ENCODE results near the gene EIF2B5. TPM values are rescaled to one million over a fixed set of nuclear protein-coding genes. Genes with fewer than 3 reads are reported as not detected.

EIF2B5 gene
- total and polyA plus RNA-seq, 2 of the 13 experiments (the other 11 are each of a cell fraction or from before 2014, with no cell fraction given), result 38.4 to 60.2 TPM

- TF ChIP-seq, protein P1, sequence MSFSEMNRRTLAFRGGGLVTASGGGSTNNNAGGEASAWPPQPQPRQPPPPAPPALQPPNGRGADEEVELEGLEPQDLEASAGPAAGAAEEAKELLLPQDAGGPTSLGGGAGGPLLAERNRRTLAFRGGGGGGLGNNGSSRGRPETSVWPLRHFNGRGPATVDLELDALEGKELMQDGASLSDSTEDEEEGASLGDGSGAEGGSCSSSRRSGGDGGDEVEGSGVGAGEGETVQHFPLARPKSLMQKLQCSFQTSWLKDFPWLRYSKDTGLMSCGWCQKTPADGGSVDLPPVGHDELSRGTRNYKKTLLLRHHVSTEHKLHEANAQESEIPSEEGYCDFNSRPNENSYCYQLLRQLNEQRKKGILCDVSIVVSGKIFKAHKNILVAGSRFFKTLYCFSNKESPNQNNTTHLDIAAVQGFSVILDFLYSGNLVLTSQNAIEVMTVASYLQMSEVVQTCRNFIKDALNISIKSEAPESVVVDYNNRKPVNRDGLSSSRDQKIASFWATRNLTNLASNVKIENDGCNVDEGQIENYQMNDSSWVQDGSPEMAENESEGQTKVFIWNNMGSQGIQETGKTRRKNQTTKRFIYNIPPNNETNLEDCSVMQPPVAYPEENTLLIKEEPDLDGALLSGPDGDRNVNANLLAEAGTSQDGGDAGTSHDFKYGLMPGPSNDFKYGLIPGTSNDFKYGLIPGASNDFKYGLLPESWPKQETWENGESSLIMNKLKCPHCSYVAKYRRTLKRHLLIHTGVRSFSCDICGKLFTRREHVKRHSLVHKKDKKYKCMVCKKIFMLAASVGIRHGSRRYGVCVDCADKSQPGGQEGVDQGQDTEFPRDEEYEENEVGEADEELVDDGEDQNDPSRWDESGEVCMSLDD (CRISPR knock-in tag; IDR thresholded peaks at IDR 0.05; ENCODE audit: borderline replicate concordance), result no peak
- TF ChIP-seq MBD4 (IDR thresholded peaks at IDR 0.05; ENCODE audit: borderline replicate concordance, low read length) (no peak), ZXDC (CRISPR knock-in tag; IDR thresholded peaks at IDR 0.05) (no peak), AGO1 (IDR thresholded peaks at IDR 0.05; ENCODE audit: low read depth, low read length, poor library complexity, severe bottlenecking) (peak; percentile 95), ZNF746 (CRISPR knock-in tag; IDR thresholded peaks at IDR 0.05) (no peak), ZNF773 (CRISPR knock-in tag; IDR thresholded peaks at IDR 0.05; ENCODE audit: borderline replicate concordance) (no peak), ZNF121 (CRISPR knock-in tag; IDR thresholded peaks at IDR 0.05) (no peak), PCBP2 (optimal IDR thresholded peaks at IDR 0.05; ENCODE audit: low read depth, low read length, poor library complexity, severe bottlenecking) (no peak), NONO (IDR thresholded peaks at IDR 0.05) (no peak), NONO (CRISPR knock-in tag; conservative IDR thresholded peaks at IDR 0.05) (no peak; the same call in 1 of the 2 replicates), SPEN (CRISPR knock-in tag; IDR thresholded peaks at IDR 0.05; ENCODE audit: low read depth) (peak; percentile 56; the same call in 1 of the 2 replicates), ZNF160 (CRISPR knock-in tag; IDR thresholded peaks at IDR 0.05) (no peak), ZNF33B (CRISPR knock-in tag; IDR thresholded peaks at IDR 0.05) (no peak), CBX1 (IDR thresholded peaks at IDR 0.05; ENCODE audit: low read depth) (peak; percentile 18), KLF12 (CRISPR knock-in tag; IDR thresholded peaks at IDR 0.05; ENCODE audit: borderline replicate concordance) (no peak), TARDBP (CRISPR knock-in tag; IDR thresholded peaks at IDR 0.05) (no peak; the same call in 1 of the 2 replicates), CHD2 (IDR thresholded peaks at IDR 0.05; ENCODE audit: low read depth, low read length) (no peak), STAT6 (CRISPR knock-in tag; IDR thresholded peaks at IDR 0.05; ENCODE audit: borderline replicate concordance) (no peak), BRCA1 (CRISPR knock-in tag; IDR thresholded peaks at IDR 0.05) (no peak), LCORL (IDR thresholded peaks at IDR 0.05) (no peak), LCORL (CRISPR knock-in tag; IDR thresholded peaks at IDR 0.05) (peak; percentile 78; the same call in 1 of the 2 replicates)
- TF ChIP-seq, protein P2, sequence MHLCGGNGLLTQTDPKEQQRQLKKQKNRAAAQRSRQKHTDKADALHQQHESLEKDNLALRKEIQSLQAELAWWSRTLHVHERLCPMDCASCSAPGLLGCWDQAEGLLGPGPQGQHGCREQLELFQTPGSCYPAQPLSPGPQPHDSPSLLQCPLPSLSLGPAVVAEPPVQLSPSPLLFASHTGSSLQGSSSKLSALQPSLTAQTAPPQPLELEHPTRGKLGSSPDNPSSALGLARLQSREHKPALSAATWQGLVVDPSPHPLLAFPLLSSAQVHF (CRISPR knock-in tag; IDR thresholded peaks at IDR 0.05), result no peak
Measured at GRCh38 chr3:184185461-184186183, 50.5 kb downstream of the EIF2B5 start (continued).
